Stimulated activated CD4-positive, alpha-beta T cell treated with anti-CD3 and anti-CD28 coated beads, Interleukin-4, amount 100 ng/mL, for 24 hours (primary cell): Measurements from ENCODE around the gene IQCH.

Source experiments
- DNase-seq: peaks from one replicate; pipeline ENCODE4 v3.0.0-alpha.2; 2020

The IQCH gene

DNA sequence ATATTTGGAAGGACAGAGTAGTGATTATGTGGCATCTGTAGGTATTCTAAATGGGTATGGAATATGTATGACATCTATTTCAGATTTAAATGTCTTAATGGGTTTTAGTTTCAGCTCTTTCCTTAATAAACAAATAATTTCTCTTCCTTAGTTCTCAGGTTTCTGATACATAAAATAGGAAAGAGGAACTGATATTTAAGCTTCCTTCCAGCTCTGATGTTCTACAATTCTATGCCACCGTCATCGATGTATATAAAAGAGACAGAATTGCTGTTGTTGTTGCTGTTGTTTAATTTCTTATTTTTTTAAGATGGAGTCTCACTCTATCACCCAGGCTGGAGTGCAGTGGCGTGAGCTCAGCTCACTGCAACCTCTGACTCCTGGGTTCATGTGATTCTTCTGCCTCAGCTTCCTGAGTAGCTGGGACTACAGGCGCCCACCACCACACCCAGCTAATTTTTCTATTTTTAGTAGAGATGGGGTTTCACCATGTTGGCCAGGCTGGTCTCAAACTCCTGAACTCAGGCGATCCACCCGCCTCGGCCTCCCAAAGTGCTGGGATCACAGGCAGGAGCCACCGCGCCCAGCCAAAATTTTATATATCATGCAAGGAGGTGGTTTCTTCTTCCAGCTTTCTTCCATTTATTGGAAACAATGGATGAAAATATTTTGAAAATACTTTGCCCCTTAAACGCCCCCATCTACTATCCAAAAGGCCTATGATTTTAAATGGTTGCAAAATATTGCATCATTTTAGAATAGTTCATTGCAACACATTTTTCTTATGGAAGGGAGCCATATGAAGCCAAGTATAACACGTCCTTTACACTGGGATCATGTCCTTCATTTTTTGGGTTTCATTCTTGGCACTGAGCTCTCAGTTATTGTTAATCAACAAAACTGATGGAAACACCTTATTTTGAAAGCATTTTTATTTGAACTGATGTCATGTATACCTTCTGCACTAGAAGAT lies 252.5 kb downstream of the IQCH start:
- DNase-seq: no peak

DNA sequence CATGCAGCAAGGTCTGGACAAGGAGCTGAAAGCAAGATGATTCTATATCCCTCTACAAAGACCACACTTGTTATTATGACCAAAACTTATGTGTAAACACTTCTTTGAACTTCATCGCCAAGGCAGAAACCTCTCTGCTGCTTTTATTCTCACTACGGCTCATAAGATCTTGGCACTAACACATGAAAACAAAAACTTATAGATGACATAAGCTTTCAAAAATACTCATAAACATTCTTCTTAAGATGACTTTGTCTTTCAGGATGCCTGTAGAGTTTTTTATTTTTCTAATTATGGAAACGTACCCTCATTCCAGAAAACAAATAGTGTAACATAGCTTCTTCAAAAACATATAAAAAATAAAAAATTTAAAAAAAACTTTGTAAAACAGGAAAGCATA lies 253.8 kb downstream of the IQCH start:
- DNase-seq: no peak

- DNase-seq: no peak
These were observed 255.3 kb downstream of the IQCH start for GRCh38 chr15:67509918-67510317.

- no peak for DNase-seq
These were observed 256.1 kb downstream of the IQCH start for GRCh38 chr15:67510597-67511190.

- no peak for DNase-seq
These were observed 257.0 kb downstream of the IQCH start for GRCh38 chr15:67511606-67512005.

- DNase-seq: no peak
These were observed 257.6 kb downstream of the IQCH start for GRCh38 chr15:67512140-67512539.

DNA sequence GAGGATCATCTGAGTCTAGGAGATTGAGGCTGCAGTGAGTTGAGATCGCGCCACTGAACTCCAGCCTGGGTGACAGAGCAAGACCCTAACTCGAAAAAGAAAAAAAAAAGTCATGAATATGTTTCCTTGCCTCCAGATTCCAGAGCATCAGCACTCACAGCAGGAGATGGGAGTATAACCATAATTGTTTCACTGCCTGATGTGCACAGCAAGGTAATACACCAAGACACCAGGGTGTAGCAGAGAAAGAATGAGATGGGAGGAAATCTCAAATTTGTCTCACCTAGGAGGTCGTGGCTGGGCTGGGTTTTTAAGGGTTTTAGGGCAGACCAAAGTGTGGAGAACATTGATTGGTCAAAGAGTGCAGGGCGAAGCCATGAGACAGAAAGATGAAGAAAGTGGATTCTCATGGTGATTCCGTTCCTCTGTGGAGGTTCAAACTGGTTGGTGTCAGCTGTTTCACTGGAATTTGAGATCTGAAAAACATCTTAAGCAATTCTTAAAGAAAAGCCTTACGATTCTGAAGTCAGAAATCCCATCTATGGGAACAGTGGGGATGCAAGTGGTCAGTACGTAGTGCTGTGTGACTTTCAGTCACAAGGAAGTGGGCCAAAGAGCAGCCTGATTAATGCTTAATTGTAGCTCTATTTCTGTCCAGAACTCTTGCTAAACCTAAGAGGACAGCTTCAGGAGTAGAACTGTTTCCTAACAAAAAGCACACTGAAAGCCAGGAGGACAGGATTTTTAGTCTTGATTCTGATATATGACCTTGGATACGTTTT lies 258.5 kb downstream of the IQCH start:
- no peak for DNase-seq

DNA sequence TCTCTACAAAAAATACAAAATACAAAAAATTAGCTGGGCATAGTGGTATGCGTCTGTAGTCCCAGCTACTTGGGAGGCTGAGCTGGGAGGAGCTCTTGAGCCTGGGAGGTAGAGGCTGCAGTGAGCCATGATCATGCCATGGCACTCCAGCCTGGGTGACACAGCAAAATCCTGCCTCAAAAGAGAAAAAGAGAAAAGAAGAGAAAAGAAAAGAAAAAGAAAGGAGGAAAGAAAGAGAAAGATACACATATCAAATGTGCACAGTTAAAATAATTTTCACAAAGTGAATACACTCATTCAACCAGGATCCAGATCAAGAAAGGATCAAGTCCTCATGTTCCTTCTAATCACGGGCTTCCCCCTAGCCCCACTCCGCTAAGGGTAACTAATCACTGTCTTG lies 260.5 kb downstream of the IQCH start:
- no peak for DNase-seq

- DNase-seq: no peak
These were observed 261.0 kb downstream of the IQCH start for GRCh38 chr15:67515557-67515956.

DNA sequence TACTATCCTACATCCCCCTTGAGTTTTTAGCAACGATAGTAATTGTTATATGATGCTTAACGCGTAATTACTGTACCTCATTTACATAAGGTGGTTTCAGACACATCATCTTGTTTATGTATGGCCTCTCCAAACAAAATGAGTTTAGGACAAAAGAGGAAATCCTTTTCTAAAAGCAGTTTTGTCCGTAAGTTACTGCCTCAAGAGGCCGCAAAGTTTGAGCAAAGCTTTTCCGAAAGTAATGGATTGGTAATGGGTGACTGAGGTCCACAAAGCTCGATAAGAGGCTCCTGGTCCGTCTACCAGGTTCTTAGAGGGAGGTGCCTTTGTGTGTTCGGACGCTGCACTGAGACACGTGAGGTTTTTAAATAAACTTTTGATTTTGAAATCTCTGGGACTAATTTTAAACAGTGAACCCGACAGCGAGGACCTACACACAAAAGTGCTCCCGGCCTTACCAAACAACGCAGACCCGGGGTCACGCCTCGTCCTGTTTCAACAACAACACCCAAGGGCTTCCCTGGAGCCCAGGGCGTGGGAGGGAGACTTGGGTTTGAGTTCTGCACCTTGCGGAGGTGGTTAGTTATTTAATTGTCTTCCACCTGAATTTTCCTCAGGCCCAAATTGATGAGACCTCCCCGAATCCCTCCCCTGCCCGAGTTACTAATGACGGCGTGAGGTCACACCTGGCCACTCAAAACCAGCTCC lies 265.9 kb downstream of the IQCH start:
- DNase-seq: peak; percentile 6

- DNase-seq: peak; percentile 82
These were observed 266.6 kb downstream of the IQCH start, which contains the start of gene C15orf61 for GRCh38 chr15:67521029-67521782. Gene C15orf61 (plus strand): TSS chr15:67521131. CDS start chr15:67521249, 118 bp downstream.

DNA sequence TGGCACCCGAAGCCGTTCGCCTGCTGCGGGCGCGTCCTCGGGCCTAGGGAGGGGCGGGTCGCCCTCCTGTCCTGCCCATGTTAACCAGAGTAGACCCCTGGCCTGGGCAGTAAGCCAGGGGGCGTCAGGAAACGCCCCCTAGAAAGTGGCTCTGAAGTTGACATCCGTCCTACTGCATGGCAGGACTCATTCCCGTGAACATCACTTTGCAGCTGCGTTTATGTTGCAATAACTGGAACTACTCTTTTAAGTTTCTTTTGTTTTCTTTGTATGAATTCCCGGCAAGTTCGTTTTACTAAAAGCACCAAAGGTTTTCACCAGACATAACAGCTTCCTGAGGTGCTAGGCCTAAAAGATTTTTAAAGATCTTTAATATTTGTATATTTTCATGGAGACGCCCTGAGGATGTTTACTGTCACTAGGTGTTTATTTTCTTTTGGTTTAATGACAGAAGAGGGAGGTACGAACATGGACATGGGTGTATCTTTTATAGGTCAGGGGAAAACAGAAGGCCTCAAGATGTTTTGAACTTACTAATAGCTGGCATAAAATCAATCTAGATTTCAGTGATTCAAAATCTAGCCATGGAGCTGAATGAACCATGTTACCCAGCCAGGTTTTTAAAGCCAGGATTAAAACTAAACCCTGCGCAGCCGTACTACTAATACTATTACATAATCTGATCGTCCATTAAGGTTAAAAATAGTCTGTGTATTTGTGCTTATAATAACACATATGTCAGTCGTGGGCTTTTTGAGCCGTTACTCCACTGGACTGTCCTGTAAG lies 267.4 kb downstream of the IQCH start:
- no peak for DNase-seq

- DNase-seq: no peak
These were observed 268.7 kb downstream of the IQCH start for GRCh38 chr15:67523330-67523729.

GRCh38 chr15:67524235-67524634 lies 269.6 kb downstream of the IQCH start:
- no peak for DNase-seq

- no peak for DNase-seq
These were observed 273.9 kb downstream of the IQCH start for GRCh38 chr15:67528513-67528912.

- no peak for DNase-seq
These were observed 276.9 kb downstream of the IQCH start for GRCh38 chr15:67531379-67531914.

DNA sequence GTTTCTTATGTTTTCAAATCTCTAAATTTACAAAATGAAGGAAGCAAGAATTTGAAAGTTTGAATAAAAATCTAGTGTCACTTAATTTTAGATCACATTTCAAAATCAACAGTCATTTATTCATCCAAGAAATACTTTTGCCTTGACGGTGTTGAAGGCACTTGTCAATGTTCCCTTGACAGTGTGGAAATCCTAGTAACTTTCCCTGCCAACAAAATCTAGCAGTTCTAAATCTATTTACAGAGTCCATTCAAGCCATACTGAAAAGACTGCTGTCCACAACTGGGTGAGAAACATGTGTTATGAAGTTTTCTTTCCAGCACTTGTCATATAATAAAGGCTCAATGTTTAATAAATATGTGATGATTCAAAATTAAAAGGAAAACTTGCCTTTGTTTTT lies 279.3 kb downstream of the IQCH start:
- DNase-seq: no peak

DNA sequence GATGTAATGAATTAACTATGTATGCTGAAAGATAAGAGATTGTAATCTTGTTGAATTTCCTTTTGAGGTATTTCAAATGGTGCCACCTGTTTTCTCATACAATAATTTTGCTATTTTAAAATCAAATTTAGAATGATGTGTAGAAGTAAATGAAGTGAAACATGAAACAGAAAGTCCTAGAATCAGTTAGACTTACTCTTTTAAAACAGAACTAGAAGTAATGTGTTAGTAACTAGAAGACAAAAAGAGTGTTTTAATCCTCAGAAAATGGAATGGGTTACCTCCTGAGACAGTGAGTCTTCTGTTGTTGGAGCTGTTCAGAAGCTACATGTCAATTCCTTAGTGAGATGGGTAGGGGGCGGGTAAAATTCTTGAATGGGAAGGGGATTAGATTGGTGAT lies 279.8 kb downstream of the IQCH start:
- no peak for DNase-seq

DNA sequence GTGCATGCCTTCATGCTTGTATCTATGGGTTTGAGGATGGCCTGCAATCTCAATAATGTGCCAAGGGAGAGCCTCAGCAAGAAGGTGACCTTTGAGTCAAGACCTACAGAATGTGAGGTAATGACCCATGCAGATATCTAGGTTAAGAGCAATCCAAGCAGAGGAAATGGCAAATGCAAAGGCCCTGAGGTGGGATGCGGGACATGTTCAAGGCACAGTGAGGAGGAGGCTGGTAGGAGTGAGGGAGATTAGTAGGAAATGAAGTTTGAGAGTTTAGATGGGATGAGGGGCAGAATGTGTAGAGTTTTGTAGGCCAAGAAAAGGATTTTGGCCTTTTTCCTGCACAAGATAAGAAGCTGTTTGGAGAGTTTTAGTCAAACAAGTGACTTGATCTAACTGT lies 283.2 kb downstream of the IQCH start:
- DNase-seq: no peak

GRCh38 chr15:67542420-67543347 lies 288.1 kb downstream of the IQCH start, which contains the start of gene MAP2K5:
Gene MAP2K5 (plus strand): TSS chr15:67542703. CDS start chr15:67543336, 633 bp downstream.
- DNase-seq: peak; percentile 86
